Amniotic stem cell (primary cell): ENCODE measurements around the gene PTPRG.
"Not testable (repeated sequence)": the region's sequence is repeated elsewhere in the genome, so short reads cannot be mapped to it uniquely, and the experiment has no call there.

Source experiments
- DNase-seq: peaks from one replicate; lab custom pipeline; 2025; lab: John Stamatoyannopoulos, UW

PTPRG gene

GRCh38 chr3:61796911-61797310, 235.5 kb downstream of the PTPRG start:
- DNase-seq, result no peak

- DNase-seq, result no peak
These were observed 241.4 kb downstream of the PTPRG start for GRCh38 chr3:61802772-61803171.

GRCh38 chr3:61803983-61804382, 242.6 kb downstream of the PTPRG start:
- DNase-seq, result no peak

GRCh38 chr3:61804782-61805181, 243.4 kb downstream of the PTPRG start:
- no peak for DNase-seq

GRCh38 chr3:61805510-61806080, 244.2 kb downstream of the PTPRG start:
- DNase-seq, result no peak

- DNase-seq, result no peak
These were observed 245.4 kb downstream of the PTPRG start for GRCh38 chr3:61806810-61807209.

GRCh38 chr3:61807865-61808276, 246.5 kb downstream of the PTPRG start:
- no peak for DNase-seq

- no peak for DNase-seq
These were observed 247.2 kb downstream of the PTPRG start for GRCh38 chr3:61808526-61808925.

- DNase-seq, result no peak
These were observed 247.6 kb downstream of the PTPRG start for GRCh38 chr3:61808999-61809398.

GRCh38 chr3:61809879-61810278, 248.5 kb downstream of the PTPRG start:
- DNase-seq, result no peak

- no peak for DNase-seq
These were observed 249.7 kb downstream of the PTPRG start for GRCh38 chr3:61810953-61811497.

- DNase-seq, result no peak
These were observed 250.3 kb downstream of the PTPRG start for GRCh38 chr3:61811652-61812051.

- no peak for DNase-seq
These were observed 250.7 kb downstream of the PTPRG start for GRCh38 chr3:61812085-61812484.

- DNase-seq, result no peak
These were observed 251.1 kb downstream of the PTPRG start for GRCh38 chr3:61812517-61812916.

- DNase-seq, result no peak
These were observed 252.3 kb downstream of the PTPRG start for GRCh38 chr3:61813636-61814035.

- no peak for DNase-seq
These were observed 253.3 kb downstream of the PTPRG start for GRCh38 chr3:61814674-61815073.

GRCh38 chr3:61816304-61816703, 254.9 kb downstream of the PTPRG start:
- DNase-seq, result not testable (repeated sequence)

- DNase-seq, result no peak
These were observed 258.5 kb downstream of the PTPRG start for GRCh38 chr3:61819861-61820260.

- DNase-seq, result no peak
These were observed 259.1 kb downstream of the PTPRG start for GRCh38 chr3:61820306-61820992.

GRCh38 chr3:61821823-61822251, 260.5 kb downstream of the PTPRG start:
- DNase-seq, result no peak

- no peak for DNase-seq
These were observed 261.2 kb downstream of the PTPRG start for GRCh38 chr3:61822588-61822987.

- DNase-seq, result no peak
These were observed 263.3 kb downstream of the PTPRG start for GRCh38 chr3:61824553-61825135.

GRCh38 chr3:61826161-61826560, 264.8 kb downstream of the PTPRG start:
- DNase-seq, result no peak
